Nucleus accumbens (tissue), 56 donors: Measurements from ENCODE around the gene SIRT2.
A peak's percentile ranks its signal among the peaks of the same experiment; 100 is the strongest.

Experiments used
- DNase-seq, 56 donors: peaks; one replicate each; lab custom pipeline; 2025; lab: John Stamatoyannopoulos, UW

SIRT2 gene

DNA sequence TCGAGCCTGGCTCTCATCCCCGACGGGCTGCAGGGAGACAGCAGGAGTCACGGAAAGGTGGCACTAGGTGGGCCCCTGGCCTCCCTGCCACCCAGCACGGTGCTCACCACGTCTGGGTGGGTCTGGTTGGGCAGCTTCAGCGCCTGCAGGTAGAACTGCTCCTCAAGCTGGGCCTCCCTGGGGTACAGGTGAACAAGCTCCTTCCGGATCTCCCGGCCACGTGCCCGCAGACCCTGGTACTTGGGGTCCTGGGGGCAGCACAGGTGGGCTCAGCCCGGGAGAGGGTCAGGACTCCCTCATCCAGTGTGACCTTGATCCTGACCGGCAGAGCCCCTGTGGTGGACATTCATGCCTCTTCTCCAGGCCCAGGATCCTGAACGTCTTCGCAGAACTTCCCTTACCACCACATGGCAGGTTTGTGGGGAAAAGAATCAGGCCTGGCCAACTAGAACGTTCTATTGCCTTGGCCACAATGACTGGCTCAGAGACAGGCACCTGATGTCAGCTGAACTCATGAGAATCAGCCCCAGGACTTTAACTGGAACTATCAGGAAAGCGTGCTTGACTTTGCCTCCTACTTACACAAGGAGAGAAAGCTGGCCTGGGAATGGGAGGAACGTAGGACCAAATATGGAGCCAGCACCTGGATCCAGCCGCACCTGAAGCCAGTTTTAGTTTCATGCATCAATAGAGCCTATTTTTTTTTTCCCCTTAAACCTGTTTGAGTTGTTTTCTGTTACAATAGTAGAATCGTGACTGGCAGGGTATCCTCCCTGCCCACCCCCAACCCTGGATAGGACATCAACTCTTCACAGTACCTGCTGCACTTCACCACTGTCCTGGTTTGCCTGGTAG, 22.2 kb upstream of the SIRT2 start:
- DNase-seq, result no peak

DNA sequence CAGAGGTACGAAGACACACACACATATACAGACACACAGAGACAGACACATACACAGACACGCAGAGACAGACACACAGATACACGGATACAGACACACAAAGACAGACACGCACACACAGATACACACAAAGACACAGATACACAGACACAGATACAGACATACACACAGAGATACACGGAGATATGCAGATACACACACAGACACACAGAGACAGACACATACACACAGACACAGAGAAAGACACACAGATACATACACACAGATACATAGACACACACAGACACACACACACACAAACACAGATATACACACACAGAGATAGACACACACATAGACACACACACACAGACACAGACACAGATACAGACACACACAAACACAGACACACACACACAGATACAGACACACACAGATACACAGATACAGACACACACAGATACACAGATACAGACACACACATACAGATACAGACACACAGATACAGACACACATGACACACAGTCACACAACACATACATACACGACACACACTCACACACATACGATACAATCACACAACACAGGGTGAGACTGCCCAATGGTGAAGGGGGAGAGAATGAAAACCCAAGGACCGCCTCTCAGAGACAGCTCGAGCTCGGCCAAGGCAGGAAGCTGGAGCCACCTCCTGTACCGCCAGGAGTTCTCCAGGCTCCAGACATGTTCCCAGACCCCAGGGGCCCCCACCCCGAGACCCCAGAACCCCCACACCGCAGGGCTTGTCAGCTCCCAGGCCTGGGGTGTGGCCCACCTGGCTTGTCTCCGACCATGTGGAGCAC, 21.4 kb upstream of the SIRT2 start:
- DNase-seq, result no peak

DNA sequence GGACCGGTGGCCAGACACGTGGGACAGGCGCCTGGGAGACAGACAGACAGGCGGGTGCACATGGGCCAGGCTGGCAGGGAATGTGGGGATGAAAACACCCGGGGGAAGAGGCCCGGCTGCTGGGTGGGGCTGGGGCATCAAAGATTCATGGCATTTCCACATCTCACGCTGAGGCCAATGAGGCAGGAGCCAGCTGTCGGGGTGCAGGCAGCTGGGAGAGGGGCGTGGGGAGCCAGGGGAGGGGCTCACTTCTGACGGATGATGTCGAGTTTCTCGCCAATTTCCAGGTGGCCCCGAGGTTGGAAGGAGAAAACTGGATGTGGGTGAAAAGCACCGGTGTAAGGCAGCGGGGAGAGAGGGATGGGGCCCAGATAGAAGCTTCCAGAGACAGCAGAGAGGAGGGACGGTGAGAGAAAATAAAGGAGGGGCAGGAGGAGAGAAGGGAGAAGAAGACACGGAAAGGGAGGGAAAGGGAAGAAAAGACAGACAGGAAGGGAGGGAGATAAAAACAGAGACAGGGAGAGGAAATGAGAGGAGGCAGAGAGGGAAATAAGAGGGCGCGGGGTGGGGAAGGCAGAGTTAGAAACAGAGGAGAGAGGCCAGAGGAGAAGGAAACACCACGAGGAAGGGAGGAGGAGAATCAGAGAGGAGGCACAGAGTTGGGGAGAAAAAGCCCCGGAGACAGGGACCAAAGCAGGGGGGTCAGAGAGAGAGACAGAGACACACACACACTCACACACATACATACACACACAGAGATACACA, 20.6 kb upstream of the SIRT2 start:
- DNase-seq, result no peak

DNA sequence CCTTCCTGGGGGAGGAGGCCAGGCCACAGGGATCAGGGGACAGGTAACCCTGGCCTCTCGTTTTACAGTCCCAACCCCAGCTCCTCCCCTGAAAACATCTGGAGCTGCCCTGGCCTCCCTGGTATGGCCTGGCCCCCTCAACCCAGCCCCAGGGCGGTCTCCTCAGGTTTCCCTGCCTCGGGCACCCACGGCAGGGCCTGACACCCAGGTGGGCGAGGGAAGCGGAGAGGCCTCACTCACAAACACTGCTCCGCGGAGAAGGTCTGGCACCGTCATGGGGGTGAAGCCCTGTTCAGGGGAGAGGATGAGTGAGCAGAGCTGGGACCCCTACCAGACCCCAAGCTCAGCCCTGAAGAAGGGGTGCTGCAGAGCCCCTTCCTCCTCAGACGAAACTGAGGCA, 19.1 kb upstream of the SIRT2 start:
- no peak for DNase-seq

DNA sequence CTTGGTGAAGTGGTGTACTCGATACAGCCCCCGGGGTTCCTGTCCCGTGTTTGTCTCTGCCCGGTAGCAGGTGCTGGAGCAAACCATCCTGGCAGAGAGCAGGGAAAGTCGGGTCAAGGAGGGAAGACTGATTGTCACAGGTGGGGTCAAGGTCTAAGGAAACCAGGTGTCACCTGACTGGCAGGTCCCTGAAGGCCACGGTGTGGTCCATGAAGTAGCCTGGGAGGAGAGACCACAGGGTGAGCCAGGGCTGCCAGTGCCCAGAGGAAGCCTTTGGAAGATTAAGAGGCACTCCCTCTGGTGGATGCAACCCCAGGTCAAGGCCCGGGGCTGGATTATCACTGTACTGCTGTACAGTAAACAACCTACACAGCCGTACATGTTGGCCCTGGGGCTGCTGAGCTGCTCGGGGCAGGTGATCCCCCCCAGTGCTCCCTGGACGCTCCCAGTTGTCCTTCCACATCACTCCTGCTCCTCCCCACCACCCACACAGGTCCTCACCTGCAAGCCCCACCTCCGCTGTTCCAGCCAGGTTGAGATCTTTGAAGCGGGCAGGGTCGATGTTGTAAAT, 18.6 kb upstream of the SIRT2 start:
- no peak for DNase-seq

DNA sequence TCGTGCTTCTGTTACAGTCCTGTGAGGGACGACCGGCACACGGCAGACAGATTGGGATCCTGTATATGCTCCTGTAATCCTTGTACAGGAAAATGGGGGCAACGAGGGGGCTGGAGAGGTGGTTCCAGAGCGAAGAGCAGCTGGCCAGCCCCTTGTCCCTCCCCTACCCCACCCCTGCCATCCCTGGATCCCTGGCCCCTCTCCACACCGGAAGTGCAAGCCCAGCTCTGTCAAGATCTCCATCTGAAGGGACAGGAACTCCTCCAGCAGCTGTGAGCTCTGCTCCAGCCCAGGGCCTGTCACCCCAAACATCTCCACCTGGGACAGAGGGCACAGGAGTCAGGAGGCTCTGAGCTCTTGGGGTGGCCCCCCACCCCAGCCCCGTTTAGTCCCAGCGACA, 18.1 kb upstream of the SIRT2 start:
- no peak for DNase-seq

DNA sequence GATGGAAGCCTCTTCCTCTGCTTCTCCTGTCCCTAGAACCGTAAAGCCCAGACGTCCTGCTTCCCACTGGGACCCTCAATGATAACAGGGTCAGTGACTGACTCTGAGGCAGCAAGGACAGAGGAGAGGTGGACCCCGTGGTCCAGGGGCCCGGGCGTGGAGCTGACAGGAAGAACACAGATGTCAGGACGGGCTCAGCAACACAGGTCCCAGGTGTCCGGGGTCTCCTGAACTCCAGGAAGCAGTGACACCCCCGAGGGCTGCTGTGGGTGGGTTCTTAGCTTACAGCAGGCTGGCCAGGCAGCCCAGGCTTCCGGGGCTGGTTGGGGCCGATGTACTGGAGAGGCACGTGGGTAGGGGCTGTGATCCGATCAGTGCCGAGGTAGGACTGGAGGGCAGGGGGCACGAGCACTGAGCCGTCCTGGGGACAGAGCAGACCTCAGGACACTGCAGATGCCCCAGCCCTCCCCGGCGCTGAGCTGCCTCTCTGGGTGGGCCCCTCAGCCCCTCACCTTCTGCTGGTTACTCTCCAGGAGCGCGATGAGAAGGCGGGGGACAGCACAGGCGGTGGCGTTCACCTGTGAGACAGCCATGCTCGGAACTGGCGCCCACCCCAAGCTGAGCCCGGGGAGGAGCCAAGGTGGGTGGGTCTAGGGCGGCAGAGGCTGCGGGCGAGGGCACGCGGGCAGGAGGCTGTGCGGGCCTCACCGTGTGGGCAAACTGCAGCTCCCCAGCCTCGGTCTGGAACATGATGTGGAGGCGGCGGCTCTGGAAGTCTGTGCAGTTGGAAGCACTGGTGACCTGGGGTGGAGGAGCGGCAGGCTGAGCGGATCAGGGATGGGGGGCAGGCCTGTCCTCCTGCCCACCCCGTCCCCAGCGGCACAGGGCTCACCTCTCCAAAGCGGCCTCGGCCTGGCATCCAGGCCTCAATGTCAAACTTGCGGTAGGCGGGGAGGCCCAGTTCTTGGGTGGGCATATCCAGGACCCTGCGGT, 16.2 kb upstream of the SIRT2 start:
- DNase-seq, result no peak

DNA sequence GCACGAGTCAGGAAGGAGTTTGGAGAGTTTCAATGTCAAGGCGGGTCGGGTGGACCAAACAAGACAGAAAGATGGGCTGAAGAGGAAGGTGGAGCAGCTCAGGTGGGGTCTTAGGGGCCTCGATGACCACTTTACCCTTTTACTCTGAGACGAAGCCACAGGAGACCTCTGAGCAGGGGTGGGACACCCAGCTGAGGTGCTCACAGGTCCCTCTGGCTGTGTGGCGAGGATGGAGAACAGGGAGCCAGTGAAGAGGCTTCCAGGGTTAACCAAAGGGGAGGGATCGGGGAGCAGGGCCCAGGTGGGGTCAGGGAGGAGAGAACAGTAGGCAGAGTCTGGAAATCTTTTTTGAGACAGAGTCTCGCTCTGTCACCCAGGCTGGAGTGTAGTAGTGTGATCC, 14.5 kb upstream of the SIRT2 start:
- DNase-seq, result no peak

DNA sequence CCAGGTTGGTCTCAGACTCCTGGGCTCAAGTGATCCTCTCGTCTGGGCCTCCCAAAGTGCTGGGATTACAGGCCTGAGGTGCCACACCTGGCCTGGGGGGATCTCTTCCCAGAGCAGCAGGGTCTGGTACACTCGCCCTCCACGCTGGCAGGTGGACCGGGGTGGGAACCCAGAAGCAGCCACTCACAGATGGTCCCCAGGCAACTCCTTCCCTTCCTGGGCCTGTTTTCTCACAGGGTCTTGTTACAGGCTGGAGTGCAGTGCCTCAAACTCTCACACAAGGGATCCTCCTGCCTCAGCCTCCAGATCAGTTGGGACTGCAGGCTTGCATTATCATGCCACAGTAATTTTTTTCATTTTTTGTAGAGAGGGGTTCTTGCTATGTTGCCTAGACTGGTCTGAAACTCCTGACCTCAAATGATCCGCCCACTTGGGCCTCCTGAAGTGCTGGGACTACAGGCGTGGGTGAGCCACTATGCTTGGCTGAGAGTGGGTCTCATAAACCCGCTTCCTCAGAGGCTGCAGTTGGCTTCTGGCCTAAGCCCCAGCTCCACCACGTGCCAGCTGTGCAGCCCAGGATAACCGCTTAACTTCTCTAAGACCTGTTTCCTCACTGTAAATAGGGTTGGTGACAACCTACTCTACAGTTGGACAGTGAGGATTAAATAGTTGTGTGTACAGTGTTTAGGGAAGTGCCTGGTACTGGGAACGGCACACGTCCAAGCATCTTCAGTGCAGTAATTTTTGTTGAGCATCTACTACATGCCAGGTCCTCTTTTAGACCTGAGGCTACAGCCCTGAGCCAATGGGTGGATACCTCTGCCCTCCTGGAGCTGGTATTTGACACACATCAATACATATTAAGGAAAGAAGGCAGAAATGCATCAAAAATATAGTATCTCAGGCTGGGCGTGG, 13.4 kb upstream of the SIRT2 start:
- no peak for DNase-seq

DNA sequence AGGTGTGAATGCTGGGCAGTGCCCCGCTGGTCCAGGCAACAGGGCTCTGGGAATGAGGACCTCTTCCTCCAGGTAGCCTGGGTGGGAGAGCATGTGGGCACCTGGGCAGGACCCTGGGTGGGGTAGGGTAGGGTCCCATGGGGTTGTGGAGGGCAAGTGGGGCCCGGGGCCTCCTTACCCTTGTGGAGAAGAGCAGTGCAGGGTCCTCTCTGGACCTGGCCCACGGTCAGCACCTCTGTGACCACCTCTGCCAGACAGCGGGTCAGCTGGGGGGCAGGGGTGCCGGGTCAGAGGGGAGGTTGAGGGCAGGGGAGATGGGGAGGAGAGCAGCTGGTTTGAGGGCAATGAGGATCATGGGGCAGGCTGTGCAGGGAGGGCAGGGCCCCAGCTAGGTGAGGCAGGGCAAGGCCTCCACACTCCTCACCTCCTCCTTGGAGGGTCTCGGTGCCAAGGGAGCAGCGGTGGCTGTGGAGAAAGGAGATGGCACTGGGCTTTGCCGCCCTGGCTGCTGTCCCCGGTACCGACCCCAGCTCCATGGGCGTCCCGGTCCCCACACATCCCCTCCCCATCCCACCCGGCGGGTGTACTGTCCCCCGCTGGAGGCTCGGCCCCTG, 12.1 kb upstream of the SIRT2 start:
- no peak for DNase-seq

DNA sequence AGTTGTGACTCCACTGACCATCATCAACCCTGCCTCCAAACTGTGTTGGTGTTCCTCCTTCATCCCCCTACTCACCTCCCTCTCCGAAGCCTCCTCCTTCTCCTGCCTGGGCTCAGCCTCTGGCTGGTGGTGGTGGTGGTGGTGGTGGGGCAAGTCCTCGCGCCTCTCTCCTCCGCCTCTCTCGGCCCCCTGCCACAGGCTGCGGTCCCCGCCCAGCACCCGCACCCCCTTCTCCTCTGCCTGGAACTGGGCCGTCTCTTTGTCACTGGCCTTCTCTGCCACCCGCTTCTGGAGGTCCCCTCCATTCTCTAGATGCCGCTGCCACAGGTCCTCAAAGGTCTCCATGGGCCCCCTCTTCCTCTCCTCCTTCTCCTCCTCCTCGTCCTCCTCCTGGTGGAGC, 11.1 kb upstream of the SIRT2 start:
- no peak for DNase-seq

DNA sequence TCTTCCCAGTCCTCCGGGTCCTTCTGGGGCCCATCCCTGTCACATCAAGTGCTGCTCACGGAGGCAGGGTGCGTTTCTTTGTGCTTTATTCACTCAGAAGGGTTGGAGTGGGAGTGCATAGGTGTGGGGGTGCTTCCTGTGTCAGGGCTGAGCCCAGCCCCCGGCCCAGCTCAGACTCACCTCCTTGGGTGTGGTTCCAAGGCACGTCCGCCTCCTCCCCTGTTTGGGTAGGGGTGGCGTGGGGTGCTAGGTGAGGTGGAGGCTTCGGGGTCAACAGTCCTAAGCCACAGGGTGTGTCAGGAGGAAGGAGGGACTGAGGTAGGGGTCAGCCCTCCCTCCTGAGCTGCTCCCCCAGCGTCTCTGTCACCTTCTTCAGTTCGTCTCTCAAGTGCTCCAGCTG, 9.5 kb upstream of the SIRT2 start:
- DNase-seq, result peak in 17 of 56 donors; percentile 8 to 64 (median 34)

DNA sequence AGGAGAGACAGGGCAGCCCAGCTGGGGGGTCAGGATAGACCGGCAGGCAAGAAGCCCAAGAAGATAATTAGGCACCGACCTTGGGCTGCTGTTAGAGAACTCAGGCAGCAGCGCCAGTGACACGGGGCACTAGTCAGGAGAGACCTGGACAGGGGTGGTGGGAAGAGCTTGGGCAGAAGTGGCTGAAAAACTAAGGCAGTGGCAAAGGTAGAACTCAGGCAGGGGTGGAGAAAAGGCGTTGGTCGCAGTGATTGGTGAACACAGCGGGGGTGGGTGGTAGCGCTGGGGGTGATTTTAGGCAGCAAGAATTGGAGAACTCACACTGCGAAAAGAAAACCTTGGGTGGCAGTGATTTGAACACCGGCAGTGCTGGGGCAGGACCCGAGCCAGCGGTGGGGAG, 8.3 kb upstream of the SIRT2 start:
- DNase-seq, result no peak

DNA sequence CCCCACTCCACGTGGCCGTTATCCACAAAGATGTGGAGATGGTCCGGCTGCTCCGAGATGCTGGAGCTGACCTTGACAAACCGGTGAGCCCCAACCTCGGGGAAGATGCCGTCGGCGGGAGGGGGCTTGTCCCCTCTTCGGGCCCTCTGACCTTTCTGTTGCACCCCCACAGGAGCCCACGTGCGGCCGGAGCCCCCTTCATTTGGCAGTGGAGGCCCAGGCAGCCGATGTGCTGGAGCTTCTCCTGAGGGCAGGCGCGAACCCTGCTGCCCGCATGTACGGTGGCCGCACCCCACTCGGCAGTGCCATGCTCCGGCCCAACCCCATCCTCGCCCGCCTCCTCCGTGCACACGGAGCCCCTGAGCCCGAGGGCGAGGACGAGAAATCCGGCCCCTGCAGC, 7.8 kb upstream of the SIRT2 start:
- DNase-seq, result no peak

DNA sequence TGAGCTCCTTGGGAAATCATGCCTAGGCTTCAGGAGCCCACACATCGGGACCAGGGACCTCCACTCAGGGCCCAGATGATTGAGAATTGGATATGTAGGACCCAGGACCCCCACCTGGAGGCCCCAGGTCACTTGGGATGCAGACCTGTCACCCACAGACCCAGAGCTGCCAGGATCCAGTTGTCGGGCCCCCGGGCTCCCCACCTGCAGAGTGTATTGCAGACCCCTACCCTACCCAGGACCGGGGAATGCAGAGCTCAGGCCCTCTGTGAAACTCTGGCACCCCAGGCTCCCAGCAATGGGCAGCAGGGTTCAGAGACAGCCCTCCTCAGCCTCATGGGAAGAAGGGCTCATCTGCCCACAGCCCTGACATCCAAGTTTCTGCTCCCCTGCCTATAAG, 6.2 kb upstream of the SIRT2 start:
- DNase-seq, result no peak

DNA sequence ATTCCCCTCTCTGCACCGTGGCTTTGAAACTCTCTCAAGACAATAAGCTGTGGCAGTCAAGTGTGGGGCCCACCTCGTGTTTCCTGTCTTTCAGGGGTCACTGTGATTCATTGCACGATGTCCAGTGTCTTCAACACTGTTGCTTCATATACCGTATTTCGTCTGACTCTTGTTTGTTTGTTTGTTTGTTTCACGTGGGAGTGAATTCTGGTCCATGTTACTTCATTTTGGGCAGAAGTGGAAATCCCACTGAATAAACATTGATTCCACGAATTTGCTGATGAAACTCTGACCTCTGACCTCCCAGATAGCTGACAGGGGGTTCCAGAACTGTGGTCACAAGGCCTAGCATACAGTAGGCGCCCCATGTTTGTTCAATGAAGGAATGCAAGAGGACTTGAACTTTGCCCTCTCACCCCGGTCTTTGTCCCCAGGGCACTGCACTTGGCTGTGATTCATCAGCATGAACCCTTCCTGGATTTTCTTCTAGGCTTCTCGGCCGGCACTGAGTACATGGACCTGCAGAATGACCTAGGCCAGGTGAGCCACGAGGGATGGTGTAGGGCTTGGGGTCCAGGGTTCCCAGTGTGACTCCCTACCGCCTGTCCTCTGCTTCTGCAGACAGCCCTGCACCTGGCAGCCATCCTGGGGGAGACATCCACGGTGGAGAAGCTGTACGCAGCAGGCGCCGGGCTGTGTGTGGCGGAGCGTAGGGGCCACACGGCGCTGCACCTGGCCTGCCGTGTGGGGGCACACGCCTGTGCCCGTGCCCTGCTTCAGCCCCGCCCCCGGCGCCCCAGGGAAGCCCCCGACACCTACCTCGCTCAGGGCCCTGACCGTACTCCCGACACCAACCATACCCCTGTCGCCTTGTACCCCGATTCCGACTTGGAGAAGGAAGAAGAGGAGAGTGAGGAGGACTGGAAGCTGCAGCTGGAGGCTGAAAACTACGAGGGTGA, 5.4 kb upstream of the SIRT2 start:
- DNase-seq, result no peak

DNA sequence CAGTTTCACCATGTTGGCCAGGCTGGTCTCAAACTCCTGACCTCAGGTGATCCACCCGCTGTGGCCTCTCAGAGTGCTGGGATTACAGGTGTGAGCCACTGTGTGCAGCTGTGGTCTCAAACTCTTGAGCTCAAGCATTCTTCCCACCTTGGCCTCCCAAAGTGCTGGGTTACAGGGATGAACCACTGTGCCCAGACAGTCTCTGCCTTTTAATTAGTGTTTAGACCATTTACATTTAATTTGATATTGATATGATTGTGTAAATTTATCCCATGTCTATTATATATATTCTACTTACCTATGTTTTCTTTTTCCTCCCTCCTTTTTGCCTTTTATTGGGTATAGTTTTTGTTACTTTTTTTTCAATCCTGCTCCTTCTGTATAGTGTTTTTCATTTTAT, 2.3 kb upstream of the SIRT2 start:
- DNase-seq, result no peak
